HG03565 (cell line): ENCODE results near the gene SIRT7.
A peak's percentile ranks its signal among the peaks of the same experiment; 100 is the strongest.

Source experiments
- ATAC-seq: cut with Tn5 transposase; IDR thresholded peaks from one replicate; pipeline ENCODE4 v1.9.1; 2021; ENCODE audit warnings: mild to moderate bottlenecking, moderate library complexity; ENCODE audit not compliant: unreplicated experiment

Gene SIRT7

DNA sequence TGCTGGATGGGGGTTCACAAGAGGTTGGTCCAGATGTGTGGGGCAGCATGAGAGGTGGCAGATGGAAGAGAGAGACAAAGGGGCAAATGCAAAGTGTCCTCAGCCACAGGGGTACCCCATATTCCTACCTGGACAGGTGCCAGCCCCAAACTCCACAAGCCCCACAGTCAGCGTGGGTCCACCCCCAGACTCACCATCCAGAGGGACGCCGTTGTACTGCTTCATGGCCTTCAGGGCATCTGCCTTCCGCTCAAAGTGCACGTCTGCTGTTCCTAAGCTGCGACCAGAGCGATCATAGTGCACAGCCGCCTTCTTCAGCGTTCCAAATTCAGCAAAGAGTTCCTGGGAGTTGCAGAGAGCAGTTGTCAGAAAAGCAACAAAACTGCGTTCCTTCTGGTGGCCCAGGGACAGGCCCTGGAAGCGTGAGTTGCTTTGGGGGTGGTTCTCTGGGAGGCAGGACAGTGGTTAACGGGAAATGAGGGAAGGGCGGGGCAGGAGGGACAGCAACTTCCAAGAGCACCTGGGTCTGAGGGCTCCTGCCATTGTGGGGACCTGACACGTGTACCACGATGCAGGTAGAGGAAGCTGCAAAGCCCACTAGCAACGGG lies 28.9 kb downstream of the SIRT7 start:
- no peak for ATAC-seq

DNA sequence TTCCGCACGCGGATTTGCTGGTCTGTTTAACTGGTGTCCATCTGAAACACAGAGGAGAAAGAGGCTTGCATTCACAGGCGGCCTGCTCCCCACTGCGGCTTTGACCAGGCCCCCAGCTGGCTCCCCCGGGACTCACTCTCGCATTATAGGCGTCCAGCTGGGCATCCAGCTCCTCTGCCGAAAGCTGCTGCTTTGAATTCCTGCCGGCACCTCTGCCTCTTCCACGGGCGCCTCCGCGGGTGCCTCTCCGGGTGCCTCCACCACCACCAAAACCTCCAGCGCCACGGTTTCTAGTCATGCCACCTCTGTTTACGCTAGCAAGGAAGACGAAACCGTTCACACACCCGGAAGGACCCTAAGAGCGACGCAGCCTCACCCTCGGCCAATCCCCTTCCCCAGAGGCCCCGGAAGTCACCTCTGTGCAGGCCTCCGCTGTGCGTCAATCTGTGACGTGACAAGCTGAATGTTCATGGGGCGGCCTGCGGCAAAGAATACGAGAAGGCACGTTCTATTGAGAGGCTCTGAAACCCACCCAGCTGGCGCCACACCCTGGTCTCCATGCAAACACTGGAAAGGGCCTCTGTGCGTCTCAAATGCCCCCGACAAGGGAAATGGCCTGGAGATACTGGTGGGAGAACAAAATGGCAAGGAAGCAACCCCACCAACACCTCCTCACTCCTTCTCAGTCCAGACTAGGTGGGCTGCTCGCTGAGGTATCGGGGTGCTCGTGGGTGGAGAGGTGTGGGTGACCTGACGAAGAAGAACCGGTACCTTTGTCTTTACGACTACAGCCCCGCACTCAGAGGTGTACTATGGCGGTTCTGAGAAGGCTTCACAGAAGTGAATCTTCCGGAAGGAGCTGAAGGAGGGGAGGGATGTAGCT lies 29.6 kb downstream of the SIRT7 start:
- no peak for ATAC-seq

DNA sequence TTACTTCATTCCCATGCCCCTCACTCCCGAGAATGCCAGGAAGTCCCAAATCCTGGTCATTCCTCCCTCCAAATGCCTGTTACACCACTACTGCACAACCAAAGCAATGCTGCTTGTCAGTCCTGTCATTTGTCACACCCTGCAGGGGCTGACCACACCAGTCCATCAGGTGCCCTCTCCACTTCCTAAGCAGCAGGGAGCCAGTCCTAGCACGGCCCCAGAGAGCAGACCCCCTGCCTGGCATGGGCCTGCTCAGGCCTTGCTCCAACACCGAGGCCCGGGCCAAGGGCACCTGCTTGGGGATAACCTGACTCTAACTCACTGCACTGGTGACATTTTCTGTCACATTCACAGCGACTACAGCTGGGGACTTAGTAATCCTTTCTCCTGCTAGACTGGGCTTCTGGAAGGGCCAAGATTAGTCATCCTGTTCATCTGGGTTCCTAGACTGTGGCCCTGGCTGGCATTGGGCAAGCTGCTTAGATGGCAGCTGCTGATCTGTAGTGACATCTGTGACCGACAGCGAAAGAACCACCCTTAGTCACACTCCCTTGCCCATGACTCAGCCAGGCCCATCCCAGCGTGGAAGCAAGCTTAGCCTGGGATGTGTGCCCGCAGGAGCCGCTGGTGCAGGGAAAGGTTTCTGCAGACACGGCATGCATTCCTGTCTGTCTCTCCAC lies 32.0 kb downstream of the SIRT7 start:
- no peak for ATAC-seq

DNA sequence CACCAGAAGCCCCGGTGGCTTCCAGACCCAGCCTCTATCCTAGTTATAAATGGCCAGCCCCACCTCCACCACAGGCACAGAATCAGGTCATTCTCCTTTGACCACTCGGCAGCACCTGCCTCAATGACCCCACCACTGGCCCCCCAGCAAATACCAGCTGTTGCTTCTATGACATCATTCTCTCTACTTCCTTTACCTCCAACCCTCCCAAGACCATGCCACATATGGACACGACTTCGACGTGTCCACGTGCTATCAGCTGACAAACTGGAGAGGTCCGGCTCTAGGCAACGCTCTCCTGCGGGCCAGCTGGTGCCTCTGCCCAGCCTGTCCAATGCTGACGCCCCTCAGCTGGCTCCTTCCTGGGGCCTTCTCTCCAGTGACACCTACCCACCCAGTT lies 32.5 kb downstream of the SIRT7 start:
- no peak for ATAC-seq

DNA sequence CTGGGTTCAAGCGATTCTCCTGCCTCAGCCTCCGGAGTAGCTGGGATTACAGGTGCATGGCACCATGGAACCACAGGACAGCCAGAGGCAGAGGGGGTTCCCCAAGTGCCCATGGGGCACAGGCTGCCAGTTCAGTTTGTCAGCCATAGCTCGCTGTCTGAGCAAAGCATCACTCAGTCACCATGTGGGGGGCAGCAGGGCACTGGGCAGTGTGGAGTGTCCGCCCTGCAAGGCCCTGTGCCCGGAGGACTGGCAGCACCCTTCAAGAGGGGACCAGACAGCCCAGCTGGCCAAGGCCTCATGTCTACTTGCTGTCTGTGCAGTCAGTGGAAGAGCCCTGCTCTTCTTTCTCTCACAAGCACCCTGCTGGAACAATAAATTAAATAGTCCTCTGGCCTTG lies 33.0 kb downstream of the SIRT7 start:
- no peak for ATAC-seq

DNA sequence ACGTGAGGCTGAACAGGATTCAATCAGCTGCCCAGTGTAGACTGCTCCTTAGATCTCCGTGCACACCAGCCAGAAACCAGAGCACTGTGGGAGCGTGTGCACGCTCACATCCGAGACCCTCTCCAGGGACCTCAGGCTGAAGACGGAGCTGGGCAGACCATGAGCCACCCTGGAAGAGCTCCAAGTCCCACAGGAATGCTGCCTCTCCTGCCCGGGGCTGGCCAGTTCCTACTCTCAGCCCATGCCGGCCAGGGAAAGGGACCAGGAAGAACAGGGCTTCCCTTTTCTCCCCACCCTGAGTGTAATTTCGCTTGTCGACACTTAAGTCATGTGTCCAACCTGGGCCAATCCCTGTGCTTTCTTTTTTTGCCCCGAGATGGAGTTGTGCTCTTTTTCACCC lies 33.5 kb downstream of the SIRT7 start:
- ATAC-seq: no peak

DNA sequence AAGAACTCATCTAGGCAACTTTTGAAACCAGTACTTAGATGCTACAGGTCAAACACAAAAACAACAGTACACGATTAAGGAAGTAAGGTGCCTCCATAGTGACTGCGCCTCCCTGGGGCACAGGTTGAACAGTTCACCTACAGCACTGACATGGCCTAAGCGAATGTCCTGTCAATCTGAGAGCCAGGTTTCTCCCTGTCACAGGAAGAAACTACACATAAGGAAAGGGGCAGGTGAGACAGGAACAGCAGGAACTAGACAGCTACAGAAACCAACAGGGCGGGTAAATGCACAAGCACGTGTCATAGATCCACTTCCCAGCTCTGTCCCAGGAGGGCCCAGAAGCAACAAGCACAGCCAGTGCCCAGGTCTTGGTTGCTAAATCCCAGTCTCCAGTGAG lies 38.9 kb downstream of the SIRT7 start:
- no peak for ATAC-seq

DNA sequence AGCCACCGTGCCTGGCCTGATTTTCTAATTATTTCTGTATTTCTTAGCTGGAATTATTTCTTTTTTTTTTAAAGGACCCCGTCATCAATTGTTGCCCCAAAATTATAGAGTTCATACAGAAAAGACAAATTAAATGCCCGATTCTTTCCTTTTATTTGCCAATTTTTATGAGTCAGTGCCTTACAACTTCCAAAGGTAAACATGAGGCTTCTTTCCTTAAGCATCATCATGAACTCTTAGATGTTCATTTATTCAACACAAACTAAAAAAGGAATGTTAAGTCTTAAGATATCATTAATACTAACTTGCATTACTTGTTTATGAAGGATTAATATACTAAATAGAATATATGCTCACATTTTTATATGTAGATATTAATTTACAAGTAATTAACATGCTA lies 39.7 kb downstream of the SIRT7 start:
- no peak for ATAC-seq

DNA sequence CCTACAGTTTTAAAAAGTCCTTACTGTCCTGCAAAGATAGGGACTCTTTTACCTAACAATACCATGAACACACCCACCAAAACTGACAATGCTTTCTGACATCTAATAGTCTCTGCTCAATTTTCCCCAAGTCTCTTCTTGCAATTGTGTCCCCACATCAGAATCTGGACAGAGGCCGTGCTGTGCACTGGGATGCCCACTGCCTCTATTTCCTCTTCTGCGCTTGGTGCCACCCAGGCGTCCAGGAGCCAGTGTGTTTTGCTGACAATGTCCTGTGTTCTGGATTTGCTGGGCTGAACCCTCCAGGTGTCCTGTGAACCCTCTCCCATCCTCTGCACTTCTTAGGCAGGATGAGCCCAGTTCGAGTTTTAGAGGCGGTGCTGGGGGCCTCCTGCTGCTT lies 40.4 kb downstream of the SIRT7 start:
- ATAC-seq: no peak

DNA sequence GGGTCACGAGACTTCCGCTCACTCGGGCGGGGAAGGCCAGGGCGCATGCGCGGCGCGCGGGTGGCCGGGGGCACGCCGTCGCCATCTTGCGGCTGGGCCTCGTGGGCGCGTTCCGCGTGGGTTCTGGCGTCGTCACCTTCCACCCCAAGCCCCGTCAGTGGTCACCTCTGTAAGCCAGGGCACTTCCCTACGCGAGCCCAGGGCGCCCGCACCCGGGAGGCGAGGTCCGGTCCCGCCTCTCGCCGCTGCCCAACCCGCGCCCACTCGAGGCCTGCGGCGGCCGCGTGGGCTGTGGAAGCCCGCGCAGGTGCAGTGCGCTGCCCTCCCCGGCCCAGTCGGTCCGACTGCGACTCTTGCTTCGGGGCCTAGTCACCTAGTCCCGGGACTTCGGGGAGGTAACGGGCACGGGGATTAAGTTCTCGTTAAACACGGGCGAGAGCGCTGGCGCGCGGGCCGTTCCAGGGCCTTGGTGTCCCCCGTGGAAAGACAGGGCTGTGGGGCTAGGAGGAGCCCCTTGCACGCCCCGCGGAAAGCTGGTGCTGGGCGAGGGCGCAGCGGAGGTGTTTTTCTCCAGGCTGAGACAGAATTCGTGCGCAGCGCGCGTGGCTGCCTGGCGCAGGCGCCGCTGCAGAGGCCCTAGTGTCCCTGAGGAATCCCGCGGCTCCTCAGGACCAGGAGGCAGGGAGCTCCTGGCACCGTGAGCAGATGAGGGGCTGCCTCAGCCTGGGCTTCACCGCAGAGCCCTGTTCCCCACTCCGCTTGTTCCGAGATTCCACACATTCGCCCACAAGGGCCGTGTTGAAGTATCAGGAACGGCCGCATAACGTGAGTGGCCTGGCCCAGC lies 46.4 kb downstream of the SIRT7 start:
- ATAC-seq: peak; percentile 39

DNA sequence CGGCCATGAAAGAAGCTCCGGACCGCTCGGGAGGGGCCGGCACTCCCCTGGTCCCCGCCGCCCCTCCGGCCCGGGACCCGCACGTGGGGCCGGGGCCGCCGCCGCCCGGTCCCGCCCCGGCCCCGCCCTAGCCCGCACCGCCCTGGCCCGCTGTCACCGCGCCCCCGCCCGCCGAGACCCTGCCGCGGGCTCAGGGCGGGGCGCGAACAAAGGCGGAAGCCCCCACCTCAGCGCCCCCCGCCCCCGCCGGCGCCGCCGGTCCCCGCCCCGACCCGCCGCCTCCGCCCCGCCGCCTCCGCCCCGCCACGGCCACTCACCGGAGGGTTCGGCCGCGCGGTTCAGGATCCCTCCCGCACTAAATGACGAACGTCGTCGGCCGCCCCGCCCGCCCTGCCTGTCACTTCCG lies 47.0 kb downstream of the SIRT7 start, which contains the start of gene ARHGDIA:
ARHGDIA (minus strand) TSS at position 357 of the 406 bp plus-strand sequence. CDS start 1,407 bp downstream, outside the sequence.
- no peak for ATAC-seq

DNA sequence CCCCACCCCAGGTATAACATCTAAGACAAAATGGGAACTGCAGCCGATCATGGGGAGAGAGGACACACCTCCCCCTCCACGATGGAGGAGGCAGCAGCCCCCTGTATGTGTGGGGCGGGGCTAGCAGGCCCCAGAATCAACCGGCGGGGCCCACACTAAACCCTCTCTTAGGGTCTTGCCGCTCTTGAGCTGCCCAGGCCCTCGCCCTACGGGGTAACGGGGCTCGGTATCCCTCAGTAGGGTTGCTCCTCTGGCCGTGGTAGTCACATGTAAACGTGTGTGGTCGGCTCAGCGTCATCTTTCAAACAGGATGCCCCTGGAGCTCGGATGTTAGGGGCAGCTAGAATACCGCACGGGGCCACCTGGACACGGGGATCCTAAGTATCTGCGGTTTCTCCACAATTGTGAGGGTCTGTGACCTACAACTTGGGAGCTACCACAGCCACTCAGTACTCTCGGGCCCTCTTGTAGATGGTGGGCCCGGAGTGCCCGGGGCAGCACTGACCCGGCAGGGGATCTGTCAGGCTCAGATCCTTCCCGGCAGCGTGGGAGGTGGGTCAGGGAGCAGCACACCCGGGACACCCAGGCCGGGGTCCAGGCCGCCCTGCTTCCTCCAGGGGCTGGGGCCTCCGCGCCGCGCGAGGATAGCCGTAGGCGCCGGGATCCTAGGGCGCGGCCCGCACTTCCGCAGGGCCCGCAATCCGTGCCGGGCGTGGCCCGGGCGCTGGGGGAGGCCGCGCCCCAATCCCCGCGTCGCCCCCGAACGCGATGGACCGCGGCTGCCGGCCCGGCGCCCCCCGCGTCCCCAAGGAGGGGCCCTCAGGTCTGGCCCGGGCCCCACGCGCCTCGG lies 47.6 kb downstream of the SIRT7 start:
- no peak for ATAC-seq

DNA sequence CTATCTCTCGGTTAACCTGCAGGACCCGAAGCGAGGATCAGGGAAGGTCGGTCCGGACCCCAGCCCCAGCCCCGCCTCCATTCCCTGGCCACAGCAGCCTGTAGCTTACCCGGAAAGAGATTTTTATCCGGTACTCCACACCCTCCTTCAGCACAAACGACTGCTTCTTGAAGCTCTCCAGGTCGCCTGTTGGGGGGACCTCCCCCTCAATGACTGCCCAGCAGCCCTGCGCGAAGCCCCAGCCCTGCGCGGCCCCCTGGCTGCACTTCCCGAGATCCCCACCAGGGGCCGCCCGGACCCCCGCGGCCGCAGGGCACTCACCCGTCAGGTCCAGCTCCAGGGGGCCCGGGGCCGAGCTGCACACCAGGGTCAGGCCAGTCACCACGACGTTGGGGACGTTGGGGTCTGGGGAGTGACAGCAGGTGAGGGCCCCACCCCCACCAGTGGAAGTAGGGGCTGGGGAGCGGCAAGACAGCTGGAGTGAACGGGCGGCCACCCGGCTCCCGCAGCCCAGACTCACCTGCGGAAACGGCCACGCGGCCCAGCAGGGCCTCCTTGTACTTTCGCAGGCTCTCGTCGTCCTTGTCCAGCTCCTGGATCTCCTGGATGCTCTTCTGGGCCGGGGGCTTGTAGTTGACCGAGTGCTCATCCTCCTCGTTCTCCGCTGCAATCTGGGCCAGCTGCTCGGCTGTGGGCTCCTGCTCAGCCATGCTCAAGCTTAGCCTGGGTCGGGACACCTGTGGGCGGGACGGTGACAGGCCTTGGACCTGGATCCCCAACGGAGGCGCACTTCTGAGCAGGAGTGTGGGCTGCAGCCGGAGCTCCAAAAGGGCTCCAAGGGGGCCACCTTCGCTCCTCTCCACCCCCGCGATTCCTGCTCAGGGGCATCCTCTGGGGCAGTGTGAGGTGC lies 48.5 kb downstream of the SIRT7 start:
- ATAC-seq: no peak

DNA sequence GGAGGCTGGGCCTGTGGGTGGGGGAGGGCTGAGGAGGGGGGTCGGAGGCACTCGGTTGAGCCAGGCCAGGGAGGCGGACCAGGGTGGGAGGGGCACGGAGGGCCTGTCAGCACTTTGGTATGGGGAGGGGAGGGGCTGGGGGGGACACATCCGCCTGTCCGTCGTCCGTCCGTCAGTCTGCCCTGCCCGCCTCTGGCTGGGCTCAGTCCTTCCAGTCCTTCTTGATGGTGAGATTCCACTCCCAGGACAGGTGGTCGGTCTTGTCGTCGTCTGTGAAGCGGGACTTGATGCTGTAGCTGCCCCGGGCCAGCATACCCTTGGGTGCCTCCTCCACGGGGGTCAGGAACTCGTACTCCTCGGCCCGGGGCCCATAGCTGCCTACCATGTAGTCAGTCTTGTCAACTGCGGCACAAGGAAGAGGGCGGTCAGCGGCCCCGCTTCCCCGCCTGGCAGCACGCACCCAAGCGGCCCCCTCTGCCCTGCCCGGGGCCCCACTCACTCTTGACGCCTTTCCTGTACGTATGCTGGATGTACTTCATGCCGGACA lies 49.2 kb downstream of the SIRT7 start:
- ATAC-seq: no peak

DNA sequence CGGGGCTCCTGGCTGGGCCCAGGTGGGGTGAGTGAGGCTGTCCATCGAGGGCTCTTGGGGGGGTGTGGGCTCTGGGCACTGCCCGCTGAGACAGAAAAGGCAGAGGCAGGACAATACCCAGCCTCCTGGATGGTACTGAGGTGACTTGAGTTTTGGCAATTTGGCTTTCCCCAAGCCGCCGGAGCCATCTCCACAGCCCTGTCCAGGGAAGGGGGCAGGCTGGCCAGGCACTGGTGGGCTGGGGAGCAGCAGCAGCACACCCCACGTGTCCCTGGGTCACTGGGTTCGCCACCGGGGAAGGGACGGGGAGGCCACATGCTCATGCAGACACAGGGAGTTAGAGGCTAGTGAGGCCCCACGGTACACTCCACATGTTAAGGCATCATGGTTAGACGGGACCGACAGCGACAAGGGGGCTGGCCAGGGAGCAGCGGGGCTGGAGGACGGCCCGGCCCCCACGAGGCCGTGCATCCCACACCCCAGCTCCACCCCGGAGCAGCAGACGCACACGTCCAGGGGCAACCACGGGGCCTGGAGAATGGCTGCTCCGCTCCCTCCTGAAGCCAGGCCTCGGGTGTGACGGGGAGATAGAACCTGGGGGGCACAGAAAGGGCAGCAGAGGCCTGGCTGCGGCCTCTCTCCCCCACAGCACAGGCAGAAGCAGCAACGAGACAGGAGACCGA lies 49.8 kb downstream of the SIRT7 start:
- no peak for ATAC-seq

DNA sequence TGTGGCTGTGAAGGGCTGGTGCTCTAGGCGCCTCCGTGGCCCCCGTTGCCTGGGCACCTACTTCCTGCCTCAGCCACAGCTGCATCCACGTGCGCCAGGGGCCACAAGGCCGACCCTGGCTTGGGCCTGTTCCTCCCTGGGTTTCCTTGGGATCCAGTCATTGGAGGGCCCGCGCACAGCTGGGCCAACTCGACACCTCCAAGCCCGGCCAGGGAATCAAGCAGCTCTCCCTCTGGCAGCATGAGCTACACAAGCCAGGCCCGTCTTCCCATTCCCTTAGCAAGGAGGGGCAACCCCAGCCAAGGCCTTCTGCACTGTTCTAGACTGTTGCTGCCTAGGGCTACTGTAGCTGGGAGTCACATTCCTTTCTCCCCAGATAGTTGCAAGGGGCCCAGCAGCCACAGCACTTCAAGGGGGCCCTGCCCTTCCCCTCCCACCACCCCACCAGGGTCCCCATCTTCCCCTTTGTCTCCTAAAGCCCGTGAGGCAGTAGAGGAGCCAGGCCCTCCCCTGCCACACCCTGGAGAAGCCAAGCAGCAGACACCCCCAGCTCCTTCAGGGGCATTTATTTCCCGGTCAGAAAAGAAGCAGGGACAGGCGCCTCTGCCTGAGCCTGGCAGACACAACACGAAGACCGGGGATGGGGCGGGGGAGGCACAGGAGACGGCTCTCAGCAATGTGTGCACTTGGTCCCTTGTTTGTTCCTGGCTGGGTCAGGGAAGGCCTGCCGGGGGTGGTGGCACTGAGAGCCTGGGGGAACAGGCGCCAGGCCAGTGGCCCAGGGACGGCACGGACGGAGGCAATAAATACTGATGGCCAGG lies 50.6 kb downstream of the SIRT7 start:
- ATAC-seq: no peak

DNA sequence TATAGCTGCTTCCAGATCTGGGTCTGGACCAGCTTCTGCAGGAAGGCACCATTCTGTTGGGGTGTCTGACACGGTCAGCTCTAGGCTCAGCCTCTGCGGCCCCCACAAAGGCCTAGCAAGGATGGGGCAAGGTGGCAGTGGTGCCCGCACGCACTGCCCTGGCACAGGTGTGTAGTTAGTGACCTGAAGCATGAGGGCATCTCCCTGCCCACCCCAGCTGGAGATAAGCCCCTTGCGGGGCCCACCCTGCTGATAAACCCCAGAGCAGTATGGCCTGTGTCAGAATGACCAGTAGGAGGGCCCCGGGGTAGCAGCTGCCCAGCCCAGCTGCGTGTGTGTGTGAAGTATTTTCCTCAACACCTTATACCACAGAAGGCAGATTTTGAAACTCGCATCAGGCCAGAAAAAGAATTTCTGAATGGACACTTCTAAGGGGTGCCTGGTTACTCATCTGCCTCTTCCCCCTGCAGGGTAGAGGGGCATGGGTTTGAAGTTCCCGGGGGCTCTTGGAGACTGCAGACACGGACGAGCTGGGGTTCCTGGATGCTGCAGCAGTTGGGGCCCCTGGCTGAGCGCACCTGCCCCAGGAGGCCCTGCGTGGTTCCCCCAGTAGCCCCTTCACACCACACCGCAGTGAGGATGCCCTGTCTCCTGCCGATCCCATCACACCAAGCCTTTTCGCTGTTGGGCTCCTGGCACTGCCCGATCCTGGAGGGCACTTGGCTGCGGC lies 51.4 kb downstream of the SIRT7 start:
- no peak for ATAC-seq
